PFSK-1 (cell line): ENCODE measurements around the gene LRFN4.

ENCODE experiments used
- POLR2AphosphoS5 ChIP-seq: IDR thresholded peaks from 2 replicates; pipeline ENCODE4 v1.6.1; 2012; ENCODE audit warnings: low read depth, mild to moderate bottlenecking, control low read depth, low read length, moderate library complexity
- TAF1 ChIP-seq: IDR thresholded peaks from 2 replicates; pipeline ENCODE4 v1.6.1; 2012; ENCODE audit warnings: low read length, control low read depth, borderline replicate concordance; ENCODE audit not compliant: insufficient read depth

DNA sequence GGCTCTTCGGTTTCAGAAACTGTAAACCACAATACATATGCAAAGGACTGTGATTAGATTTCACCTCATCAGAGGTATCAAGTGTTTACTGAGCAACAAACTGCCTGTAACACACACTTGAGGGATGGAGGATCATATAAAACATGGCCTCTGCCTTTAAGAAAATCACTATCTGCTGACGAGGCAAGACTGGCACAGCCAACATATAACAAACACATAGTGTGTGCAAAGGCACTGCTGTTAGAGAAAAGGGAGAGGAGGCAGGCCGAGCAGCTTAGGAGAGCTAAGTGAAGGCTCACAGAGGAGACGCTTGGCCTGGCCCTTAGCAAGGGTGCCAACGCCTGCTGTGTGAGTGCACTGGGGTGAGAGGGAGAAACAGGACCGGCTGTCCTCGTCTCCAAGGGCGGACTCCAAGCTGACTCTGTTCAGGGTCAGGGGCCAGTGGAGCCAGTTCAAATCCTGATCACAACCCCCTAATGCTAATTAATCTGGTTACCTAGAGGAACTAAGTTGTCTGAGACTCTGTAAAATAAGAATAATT, 48.2 kb downstream of the LRFN4 start:
- no peak for TF ChIP-seq TAF1
- TF ChIP-seq POLR2AphosphoS5 = no peak
